GM23338 (cell line): ENCODE data around the gene LMBR1. TPM values are rescaled to one million over a fixed set of nuclear protein-coding genes. Genes with fewer than 3 reads are reported as not detected.
A peak's percentile ranks its signal among the peaks of the same experiment; 100 is the strongest.

Experiments
- ATAC-seq: fragments of 200-7000 bp; cut with Tn5 transposase; 3 replicates; pipeline ENCODE4 v1.9.1; 2020
- DNase-seq: peaks from one replicate; pipeline ENCODE4 v3.0.0-alpha.2; 2015; ENCODE audit warnings: low spot score
- H2AFZ ChIP-seq: fragments of 200-600 bp; sonication (generic); 2 replicates; pipeline ENCODE4 v1.8.0; 2016; ENCODE audit warnings: antibody characterized with exemption, mild to moderate bottlenecking, moderate library complexity
- H3F3A ChIP-seq: fragments of 200-600 bp; sonication (generic); replicated peaks from 2 replicates; pipeline ENCODE4 v1.8.0; 2017; ENCODE audit warnings: antibody characterized with exemption, mixed run types, low read depth
- H3K27ac ChIP-seq: fragments of 200-600 bp; sonication (generic); 2 replicates; pipeline ENCODE4 v1.6.1; 2016; ENCODE audit warnings: low read depth
- H3K27me3 ChIP-seq: fragments of 200-600 bp; sonication (generic); 2 replicates; pipeline ENCODE4 v1.8.0; 2016; ENCODE audit warnings: mild to moderate bottlenecking, mixed run types, moderate library complexity; ENCODE audit not compliant: insufficient read depth
- H3K36me3 ChIP-seq: fragments of 200-600 bp; sonication (generic); 2 replicates; pipeline ENCODE4 v1.8.0; 2016; ENCODE audit warnings: mild to moderate bottlenecking; ENCODE audit not compliant: insufficient read depth
- H3K4me1 ChIP-seq: fragments of 200-600 bp; sonication (generic); 2 replicates; pipeline ENCODE4 v1.8.0; 2016; ENCODE audit warnings: mild to moderate bottlenecking, moderate library complexity; ENCODE audit not compliant: insufficient read depth
- H3K4me2 ChIP-seq: fragments of 200-600 bp; sonication (generic); 2 replicates; pipeline ENCODE4 v1.7.1; 2017; ENCODE audit warnings: mixed run types
- H3K4me3 ChIP-seq: fragments of 200-600 bp; sonication (generic); 2 replicates; pipeline ENCODE4 v1.6.1; 2016; ENCODE audit warnings: mixed run types
- H3K79me2 ChIP-seq: fragments of 200-600 bp; sonication (generic); replicated peaks from 2 replicates; pipeline ENCODE4 v1.8.0; 2017; ENCODE audit warnings: mild to moderate bottlenecking; ENCODE audit not compliant: insufficient read depth
- H3K9me2 ChIP-seq: fragments of 200-600 bp; sonication (generic); 2 replicates; pipeline ENCODE4 v1.8.0; 2017; ENCODE audit not compliant: insufficient read depth
- H4K20me1 ChIP-seq: fragments of 200-600 bp; sonication (generic); replicated peaks from 2 replicates; pipeline ENCODE4 v1.8.0; 2017; ENCODE audit warnings: mild to moderate bottlenecking; ENCODE audit not compliant: insufficient read depth
- H3K27ac Mint-ChIP-seq: 2 replicates; pipeline ENCODE4 v1.8.0; 2020; ENCODE audit warnings: inconsistent platforms, mild to moderate bottlenecking, moderate library complexity, mixed read lengths
- H3K27me3 Mint-ChIP-seq: 3 replicates; pipeline ENCODE4 v1.8.0; 2022; ENCODE audit warnings: low read depth, mild to moderate bottlenecking, moderate library complexity, mixed read lengths, inconsistent platforms; ENCODE audit not compliant: insufficient read depth, poor library complexity
- H3K36me3 Mint-ChIP-seq: 3 replicates; pipeline ENCODE4 v1.8.0; 2021; ENCODE audit warnings: low read depth, mild to moderate bottlenecking, inconsistent platforms, moderate library complexity, mixed read lengths
- H3K4me1 Mint-ChIP-seq: 3 replicates; pipeline ENCODE4 v1.8.0; 2020; ENCODE audit warnings: mild to moderate bottlenecking, inconsistent platforms, mixed read lengths
- H3K4me3 Mint-ChIP-seq: 3 replicates; pipeline ENCODE4 v1.8.0; 2021; ENCODE audit warnings: moderate library complexity, mild to moderate bottlenecking, inconsistent platforms, mixed read lengths
- H3K9me3 Mint-ChIP-seq: 3 replicates; pipeline ENCODE4 v1.8.0; 2020; ENCODE audit warnings: moderate library complexity, mild to moderate bottlenecking, inconsistent platforms, mixed read lengths
- CTCF ChIP-seq, 2 experiments: fragments of 200-600 bp in 1 of 2; sonication (generic) in 1 of 2; conservative IDR thresholded peaks; 2 replicates each; pipeline versions ENCODE4 v1.5.1 to v1.6.1; 2016 to 2017; ENCODE audit warnings: antibody characterized with exemption in 2 of 2, low read depth in 2 of 2, mild to moderate bottlenecking in 2 of 2, moderate library complexity in 1 of 2
- EZH2 ChIP-seq: fragments of 200-600 bp; sonication (generic); IDR thresholded peaks from one replicate; pipeline ENCODE4 v1.8.0; 2017; ENCODE audit warnings: antibody characterized with exemption, mild to moderate bottlenecking, low read depth; ENCODE audit not compliant: unreplicated experiment
- STAT1 ChIP-seq: IDR thresholded peaks from one replicate; pipeline ENCODE4 v1.6.1; 2016; ENCODE audit warnings: antibody characterized with exemption; ENCODE audit not compliant: unreplicated experiment
- ZNF114 ChIP-seq: fragments of 250-450 bp; sonication (Bioruptor Pico); IDR thresholded peaks from 2 replicates; pipeline ENCODE4 v1.5.0; 2020; ENCODE audit warnings: mild to moderate bottlenecking, moderate library complexity
- ZNF462 ChIP-seq: fragments of 250-450 bp; sonication (Bioruptor Pico); IDR thresholded peaks from 2 replicates; pipeline ENCODE4 v1.5.0; 2020; ENCODE audit warnings: mild to moderate bottlenecking, moderate library complexity
- polyA plus RNA-seq: library from polyadenylated mRNA; unstranded; fragments of >200 nt; fragmentation: Nextera tagmentation; extraction: Ambion mirVana; gene quantifications from 2 replicates; pipeline ENCODE4 v1.2.1, GENCODE V29; 2016
- total RNA-seq: library from RNA; depleted of rRNA; stranded (reverse); fragments of >200 nt; shearing (Covaris generic); gene quantifications from 2 replicates; pipeline ENCODE4 v1.2.3, GENCODE V29; 2014

Gene LMBR1
- total and polyA plus RNA-seq, 2 experiments from 2014 or later: 21.8 to 90.1 TPM

- TF ChIP-seq CTCF (conservative IDR thresholded peaks at IDR 0.05; ENCODE audit: low read depth in 2 of 2): no peak
- TF ChIP-seq ZNF114 (CRISPR knock-in tag): no peak
- TF ChIP-seq EZH2: no peak
Observed at GRCh38 chr7:156889746-156890145, 3.2 kb downstream of the LMBR1 start (continued).

GRCh38 chr7:156889089-156889488 is 3.9 kb downstream of the LMBR1 start:
- Histone ChIP-seq H3K4me2 (no peak overlapping the region), H4K20me1 (peaks cover 28% of the 10 kb centered on the region), H3K27me3 (no peaks in the 10 kb centered on the region), H2AFZ (no peak overlapping the region), H3K27ac (peak overlapping the region; percentile 73; the same call in 1 of the 2 replicates), H3K4me1 (peaks cover 9% of the 10 kb centered on the region; the same call in 1 of the 2 replicates), H3F3A (no peaks in the 10 kb centered on the region), H3K36me3 (no peaks in the 10 kb centered on the region), H3K9me2 (no peaks in the 10 kb centered on the region), H3K4me3 (no peak overlapping the region), H3K79me2 (peaks cover 81% of the 10 kb centered on the region)
- H3K36me3 Mint-ChIP-seq: peaks cover 29% of the 10 kb centered on the region
- H3K27me3 Mint-ChIP-seq: peaks cover 5% of the 10 kb centered on the region
- H3K9me3 Mint-ChIP-seq: no peaks in the 10 kb centered on the region; the same call in 2 of the 3 replicates
- no peak overlapping the region for H3K27ac Mint-ChIP-seq
- H3K4me1 Mint-ChIP-seq: peaks cover 11% of the 10 kb centered on the region
- TF ChIP-seq ZNF114 (CRISPR knock-in tag) (no peak), STAT1 (no peak), ZNF462 (CRISPR knock-in tag) (no peak)
- no peak for ATAC-seq
- DNase-seq: no peak
- H3K4me3 Mint-ChIP-seq: no peak overlapping the region
